CD4-positive, alpha-beta T cell treated with Interleukin-15 for 4 hours (primary cell): ENCODE results near the gene NOC3L.
A peak's percentile ranks its signal among the peaks of the same experiment; 100 is the strongest.
"Not testable (repeated sequence)": the region's sequence is repeated elsewhere in the genome, so short reads cannot be mapped to it uniquely, and the experiment has no call there.

Experiments used
- DNase-seq: peaks from one replicate; pipeline ENCODE4 v3.0.0-alpha.2; 2020; ENCODE audit warnings: low spot score

The NOC3L gene

DNA sequence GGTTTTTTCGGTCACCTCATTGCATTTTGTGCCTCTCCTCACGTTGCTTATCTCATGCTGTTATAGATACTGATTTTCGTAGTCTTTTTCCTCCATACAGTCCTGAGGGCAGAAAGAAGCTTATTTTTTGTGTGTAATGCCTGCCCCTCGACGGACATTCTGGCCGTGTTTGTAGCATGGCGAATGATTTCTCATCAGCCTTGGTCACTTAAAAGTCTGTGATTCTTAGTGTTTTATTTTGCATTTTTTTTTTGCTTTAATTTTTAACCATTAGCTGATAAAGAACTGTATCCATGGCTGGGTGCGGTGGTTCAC, 469 bp upstream of the NOC3L start:
- DNase-seq = no peak

DNA sequence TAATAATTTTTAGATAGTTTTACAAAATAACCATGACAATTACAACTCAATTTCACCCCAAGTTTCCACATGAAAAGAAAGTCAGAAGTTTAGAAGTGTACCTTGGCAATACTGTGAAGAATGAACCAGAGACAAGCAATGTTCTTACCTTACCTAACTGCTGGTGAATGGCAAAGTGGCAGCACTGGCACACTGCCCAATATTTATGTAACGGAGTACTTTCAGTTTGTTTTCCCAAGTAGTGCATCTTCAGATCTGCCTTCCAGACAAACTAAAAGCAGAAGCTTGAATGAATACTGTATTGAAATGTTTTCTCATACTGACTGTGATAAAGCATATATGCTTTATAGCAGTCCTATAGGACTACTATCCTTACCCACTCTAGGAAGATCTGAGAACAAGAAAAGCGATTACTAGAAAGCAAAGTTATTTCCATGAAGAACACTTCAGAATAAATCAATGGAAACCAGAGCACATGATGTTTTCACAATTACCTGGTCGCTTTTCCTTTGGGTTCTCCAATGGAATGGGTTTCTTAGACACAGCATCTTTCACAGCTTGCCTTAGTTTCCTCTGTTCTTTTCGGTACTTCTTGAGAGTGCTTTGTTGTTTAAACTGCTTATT, 1.5 kb downstream of the NOC3L start:
- peak; percentile 22 for DNase-seq

DNA sequence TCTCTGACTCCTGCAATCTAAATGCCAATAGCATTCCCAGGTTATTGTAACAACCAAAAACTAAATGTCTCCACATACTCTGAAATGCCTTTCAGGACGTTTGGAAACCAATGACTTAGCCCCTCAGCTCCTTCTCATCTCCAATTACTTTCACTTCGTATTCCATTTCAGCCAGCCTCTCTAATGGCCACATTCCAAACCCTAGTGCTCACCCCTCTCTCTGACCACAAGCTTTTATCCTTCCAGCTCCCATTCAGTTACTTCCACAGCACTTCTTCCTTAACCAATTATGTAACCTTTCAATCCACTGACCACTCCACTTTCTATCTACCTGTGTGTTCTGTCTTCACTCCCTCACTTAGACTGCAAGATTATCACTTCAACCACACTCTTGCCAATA, 4.3 kb downstream of the NOC3L start:
- DNase-seq = no peak

DNA sequence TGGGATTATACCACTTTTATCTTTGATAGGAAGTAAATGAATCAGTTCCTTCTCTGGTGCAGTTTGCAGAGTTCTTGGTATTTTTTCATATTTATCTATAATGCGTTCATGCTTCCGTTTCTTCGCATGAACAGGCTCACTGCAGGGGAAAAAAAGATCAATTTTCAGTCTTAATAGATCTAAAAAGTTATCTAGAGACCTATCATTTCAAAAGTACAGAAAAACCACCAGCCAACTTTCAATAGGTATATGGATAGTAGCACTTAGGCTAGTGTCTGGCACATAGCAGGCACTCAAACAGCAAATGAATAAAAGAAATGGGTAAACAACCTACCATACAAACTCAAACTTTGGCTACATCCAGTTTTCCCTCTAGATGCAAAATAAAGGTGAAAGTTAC, 5.5 kb downstream of the NOC3L start:
- DNase-seq = no peak

DNA sequence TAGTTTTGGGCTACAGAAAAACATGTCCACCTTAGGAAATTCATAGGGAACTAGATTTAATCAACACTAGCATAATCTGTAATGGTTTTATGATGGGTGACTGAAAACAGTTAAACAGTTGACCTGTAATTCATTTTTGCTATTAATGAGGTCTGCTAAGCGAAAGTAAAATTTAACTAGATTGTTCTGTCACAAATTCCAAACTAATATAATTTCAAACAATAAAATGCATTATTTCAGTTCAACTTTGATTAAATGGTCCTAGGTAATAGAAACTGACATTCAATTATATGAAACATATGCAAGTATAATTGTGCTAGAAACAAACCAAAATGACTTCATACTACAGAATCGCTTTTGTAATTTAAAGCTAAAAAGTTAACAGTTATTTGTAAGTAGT, 6.9 kb downstream of the NOC3L start:
- no peak for DNase-seq

DNA sequence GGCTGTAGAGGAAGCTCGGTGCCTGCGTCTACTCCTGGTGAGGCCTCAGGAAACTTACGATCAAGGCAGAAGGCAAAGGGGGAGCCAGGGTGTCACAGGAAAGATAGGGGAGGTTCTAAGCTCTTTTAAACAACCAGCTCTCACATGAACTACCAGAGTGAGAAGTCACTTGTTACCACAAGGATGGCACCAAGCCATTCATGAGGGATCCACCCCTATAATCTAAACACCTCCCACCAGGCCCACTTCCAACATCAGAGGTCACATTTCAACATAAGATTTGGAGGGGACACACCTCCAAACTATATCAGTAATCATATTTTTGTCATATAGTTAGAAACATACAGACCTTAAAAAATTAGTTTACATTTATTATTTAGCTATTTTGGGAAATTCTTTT, 9.4 kb downstream of the NOC3L start:
- DNase-seq = no peak

DNA sequence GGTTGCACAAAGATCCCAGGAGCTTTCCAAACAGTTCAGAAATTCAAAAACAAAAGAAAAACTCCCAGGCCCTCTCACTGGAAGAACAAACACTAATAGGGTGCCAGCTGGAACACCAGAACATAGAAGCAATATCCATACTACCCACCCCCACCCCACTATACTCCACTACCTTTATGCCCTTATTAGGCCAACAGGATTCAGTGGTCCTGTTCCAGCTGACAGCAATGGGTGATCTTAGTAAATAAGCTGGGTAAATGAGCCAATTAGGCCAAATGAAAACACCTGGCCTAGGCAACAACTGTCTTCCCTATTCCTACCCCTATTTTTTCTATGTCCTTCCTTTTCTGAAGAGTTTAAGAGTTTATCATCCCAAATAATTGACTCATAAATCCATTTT, 11.7 kb downstream of the NOC3L start:
- no peak for DNase-seq

DNA sequence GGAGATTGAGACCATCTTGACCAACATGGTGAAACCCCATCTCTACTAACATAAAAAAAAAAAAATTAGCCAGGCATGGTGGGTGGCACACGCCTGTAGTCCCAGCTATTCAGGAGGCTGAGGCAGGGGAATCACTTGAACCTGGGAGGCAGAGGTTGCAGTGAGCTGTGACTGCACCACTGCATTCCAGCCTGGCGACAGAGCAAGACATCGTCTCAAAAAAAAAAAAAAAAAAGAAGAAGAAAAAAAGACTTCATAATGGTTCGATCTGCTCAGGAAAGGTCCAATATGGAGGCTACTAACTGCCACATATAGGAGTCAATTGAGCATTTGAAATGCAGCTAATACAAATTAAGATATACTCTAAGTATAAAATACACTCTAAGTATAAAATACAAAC, 12.2 kb downstream of the NOC3L start:
- DNase-seq = not testable (repeated sequence)

DNA sequence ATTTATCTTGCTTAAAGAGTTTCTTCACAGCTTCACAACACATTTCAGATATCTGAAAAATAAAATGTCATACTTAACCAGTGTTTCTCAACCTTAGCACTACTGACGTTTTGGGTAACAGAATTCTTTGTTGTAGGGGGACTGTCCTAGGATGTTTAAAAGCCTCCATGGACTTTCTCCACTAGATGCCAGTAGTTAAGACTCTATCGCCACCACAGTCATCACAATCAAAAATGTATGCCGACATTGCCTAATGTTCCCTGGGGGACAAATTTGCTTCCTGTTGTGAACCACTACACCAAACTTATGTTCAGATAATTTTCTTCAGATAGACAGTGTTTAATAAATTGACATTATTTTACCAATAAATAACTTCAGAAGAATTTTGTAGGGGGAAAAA, 13.4 kb downstream of the NOC3L start:
- no peak for DNase-seq

DNA sequence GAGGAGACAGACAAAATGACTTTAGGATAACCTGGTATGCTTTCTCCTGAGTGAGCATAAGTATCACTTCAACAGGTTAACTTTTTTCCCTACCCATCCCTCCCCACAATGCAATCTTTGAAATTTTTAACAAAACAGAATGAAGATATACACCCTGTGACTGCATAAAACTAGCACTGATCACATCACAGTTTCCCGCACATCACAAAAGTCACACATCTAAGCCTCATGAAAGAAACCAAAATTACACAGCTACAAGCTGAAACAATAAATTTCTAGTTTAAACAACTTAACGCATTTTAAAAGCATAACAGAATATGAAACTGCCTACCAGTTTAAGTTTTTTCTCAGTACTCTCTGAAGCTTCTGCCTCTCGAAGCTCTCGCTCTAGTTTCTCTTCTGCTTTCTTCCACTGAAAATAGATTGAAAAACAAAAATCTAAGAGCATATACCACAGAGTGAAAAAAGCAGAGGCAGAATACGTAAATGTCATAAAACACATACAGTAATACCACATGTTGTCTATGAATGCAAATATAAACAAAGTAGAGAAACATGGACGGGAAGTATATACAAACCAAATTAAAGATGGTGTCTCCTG, 18.1 kb downstream of the NOC3L start:
- DNase-seq = no peak

DNA sequence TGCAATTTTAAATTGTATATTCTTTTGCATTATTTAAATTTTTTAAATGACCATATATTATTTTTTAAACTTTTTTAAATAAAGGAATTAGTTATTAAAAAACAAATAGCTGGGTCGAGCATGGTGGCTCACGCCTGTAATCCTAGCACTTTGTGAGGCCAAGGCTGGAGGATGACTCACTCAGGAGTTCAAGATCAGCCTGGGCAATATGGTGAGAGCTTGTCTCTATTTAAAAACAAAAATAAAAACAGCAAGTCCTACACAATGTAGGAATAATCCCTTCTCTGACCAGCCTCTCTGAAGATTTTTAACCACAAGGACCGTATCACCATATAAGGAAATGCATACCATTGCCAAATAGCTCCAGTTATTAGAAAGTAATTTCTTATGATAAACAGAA, 19.6 kb downstream of the NOC3L start:
- no peak for DNase-seq

DNA sequence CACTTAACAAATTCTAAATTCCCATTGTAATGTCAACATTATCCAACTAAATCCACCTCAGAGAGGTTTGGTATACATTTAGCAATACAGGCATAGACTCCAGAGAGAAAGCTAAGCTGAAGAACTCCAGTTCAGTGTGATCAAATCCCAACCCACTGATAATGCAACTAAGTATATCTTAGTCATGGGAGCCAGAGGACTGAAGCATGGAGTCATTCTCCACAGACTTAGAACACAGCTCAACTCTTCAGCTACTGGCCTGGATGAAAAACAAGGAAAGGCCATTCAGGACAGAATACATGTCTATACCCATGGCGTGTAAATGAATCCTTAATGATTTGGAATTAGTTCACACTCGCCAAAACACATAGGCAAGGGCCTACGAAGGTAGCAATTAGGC, 27.9 kb downstream of the NOC3L start:
- no peak for DNase-seq

DNA sequence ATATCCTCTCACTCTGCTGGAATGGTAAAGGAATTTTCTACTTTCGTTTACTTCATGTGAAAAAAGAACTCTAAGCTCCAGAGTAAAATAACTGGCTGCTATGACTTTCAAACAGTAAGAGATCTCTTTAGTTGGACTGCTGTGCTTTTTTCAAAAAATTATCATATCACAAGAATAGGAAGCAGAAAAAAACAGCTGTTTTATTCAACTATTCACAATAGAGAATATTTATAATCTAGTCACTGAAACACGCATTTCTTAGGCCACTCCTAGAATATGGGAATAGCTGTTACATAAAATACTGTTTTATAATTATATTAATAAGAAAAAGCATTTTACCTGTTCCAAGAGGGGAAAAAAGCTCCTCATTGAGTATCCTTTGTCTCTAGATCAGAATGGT, 29.7 kb downstream of the NOC3L start:
- DNase-seq = no peak

DNA sequence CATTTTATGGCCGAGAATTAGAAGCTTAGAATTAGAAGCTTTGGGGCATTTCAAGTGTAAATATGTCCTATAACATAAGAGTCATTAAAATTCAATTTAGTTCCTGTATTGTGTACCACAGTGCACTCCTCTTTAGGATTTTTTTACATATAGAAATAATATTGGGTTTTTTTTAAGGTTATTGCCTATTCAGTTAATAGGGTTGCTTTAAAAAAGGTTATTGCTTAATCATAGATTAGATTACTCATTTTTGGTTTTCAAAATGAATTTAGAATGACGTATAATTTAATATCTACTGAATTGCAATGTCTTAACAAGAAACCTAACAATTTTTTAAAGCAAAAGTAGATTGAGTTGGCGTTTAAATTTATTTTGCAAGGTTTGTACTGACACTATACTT, 34.1 kb downstream of the NOC3L start:
- no peak for DNase-seq

DNA sequence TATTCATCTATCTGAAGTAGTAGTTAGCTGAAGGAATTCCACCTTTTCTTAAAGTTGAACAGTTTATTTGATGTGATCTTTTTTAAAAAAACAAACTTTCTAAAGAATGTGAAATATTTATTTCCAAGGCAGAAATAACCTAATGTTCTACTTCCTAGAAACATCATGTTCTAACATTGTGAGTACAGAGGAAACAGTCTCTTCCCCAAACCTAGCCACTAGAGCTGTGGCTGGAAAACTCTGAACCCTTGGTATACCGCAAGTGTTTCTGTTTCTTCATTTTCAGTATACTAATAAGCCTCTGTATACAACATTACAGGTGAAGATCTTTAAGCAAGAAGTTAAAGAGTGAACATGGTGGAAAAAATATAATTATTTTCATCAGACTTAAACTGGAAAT, 35.1 kb downstream of the NOC3L start:
- no peak for DNase-seq

DNA sequence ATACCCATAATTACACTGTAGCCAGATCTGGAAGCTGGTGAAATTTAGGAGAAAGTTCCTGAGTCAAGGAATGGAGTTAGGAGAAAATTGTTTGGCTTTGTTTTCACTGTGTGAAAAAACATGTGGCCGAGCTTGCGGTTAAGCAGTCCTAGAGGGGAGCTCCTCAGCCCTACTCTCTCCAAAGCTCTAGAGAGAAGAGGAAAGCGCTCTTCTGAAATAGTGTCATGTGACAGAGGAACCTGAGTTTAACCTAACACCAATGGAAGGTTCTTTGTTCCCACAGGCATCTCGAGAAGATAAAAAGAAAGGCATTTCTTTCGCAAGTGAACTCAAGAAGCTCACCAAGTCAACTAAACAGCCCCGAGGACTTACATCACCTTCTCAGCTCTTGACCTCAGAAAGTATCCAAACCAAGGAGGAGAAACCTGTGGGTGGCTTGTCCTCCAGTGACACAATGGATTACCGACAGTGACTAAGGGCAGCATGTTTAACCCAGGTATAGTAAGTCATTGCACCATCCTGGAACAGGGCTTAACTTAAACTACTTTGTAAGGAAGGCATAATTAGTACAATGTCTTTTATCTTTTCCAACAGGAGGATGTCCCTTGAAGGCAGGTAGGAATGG, 38.0 kb downstream of the NOC3L start:
- no peak for DNase-seq

DNA sequence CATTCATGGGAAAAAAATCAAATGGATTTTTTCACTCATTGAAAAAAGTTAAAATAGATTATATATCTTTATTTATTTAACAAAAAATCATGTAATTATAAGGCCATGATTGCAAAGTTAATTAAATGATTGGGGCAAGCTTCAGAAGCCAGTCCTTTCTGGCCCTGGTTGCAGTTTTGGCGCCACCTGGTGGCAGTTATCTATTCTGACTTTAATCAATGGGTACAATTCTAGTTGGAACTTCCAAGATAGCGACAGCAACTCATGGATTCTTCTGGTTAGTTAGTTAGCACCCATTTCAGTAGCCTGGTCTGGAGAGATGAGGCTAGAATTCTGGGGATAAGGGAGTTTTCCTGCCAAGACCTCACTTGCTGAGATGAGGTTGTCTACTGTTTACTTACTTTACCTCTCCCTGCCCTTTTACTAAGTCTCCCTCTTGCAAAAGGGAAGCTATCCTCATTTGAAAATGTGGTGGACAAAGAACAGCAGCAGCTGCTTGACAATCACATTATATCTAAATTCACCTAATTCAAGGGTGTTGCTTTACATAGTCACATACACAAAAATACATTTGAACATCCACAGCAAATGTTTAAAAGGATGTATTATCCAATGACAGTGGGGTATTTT, 42.3 kb downstream of the NOC3L start:
- peak; percentile 62 for DNase-seq

DNA sequence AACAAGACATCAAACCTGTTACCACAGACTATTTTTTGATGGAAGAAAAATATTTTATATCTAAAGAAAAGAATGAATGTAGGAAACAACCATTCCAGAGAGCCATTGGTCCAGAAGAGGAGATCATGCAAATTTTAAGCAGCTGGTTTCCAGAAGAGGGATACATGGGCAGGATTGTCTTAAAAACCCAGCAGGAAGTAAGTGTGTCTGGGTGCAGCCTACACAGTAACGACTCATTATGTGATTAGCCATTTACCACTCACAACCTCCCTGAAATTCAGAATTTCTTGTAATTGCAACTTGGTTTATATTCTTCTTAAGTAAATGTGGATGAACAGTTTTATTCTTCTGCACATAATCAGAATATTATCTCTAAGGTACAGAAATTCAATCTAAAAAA, 46.2 kb downstream of the NOC3L start:
- no peak for DNase-seq

DNA sequence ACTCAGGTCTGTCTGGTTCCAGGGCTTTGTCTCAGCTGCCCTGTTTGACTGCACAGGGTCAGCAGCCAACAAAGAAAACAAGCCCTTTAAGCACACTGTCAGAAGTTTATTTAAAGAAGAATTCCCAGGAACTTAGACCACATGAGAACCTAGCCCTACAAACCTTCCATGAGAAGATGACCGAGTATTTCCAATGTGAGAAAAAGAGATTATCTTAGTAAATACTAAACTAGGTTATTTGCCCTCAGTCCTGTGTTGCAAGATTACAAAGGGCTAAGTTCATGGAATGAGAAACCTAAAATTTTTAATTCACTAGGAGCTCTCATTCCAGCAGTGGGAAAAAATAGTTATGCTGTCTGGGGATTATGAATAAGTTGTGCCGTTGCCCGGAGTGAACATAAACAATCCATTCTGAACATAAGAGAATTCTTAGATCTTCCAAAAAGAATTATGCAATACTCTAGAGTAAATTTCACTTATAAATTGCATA, 46.7 kb downstream of the NOC3L start:
- no peak for DNase-seq

DNA sequence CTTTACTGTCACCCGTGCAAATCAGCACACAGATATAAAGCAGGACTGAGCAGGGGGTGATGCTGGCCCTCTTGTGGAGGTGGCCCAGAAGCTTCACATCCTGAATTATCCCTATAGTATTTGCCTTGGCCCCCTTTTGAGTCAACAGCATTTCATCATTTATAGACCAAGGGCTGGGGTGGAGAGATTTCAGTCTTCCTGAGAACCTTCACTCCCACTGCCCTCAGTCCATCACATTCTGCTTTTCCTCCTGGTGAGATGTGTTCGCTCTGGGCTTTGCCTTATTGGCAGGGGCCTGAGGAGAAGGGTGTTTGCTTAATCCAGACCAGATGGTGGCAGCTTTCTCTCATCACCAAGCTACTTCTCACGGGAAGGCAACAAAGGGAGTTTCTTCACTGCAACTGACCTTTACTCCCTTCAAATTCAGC, 47.7 kb downstream of the NOC3L start:
- DNase-seq = no peak

DNA sequence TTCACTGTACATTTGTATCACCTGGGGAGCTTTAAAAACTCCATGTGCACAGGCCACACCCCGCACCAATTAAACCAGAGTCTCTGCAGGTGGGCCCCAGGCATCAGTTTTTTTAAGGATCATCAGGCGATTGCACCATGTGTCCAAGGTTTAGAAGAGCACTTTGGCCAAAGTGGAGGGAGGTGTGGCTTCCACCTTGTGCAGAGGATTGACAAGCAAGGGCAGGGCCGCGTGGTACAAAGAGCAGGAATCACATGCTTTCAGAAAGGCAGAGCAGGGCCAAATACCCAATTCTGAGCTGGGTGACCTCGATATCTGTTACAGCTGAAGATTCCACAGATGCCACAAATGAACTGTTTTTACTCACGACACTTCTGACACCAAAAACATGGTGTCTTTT, 52.4 kb downstream of the NOC3L start:
- DNase-seq = no peak

DNA sequence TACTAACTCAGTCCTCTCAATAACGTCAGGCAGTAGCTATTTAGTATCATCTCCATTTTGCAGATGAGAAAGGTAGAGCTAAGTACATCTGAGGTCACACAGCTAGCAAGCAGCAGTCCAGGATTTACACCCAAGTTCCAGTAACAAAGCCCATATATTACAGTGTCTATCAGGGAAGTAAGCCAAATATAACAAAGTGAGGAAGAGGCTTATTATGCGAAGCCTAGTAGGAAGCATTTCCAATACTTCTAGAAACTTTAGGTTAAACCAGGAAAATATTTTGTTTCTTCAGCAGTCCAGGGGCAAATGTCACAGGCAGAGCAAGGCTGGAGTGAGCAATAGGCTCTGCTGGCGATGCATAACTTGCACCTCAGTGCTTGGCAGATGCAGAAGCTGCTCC, 53.9 kb downstream of the NOC3L start:
- no peak for DNase-seq

DNA sequence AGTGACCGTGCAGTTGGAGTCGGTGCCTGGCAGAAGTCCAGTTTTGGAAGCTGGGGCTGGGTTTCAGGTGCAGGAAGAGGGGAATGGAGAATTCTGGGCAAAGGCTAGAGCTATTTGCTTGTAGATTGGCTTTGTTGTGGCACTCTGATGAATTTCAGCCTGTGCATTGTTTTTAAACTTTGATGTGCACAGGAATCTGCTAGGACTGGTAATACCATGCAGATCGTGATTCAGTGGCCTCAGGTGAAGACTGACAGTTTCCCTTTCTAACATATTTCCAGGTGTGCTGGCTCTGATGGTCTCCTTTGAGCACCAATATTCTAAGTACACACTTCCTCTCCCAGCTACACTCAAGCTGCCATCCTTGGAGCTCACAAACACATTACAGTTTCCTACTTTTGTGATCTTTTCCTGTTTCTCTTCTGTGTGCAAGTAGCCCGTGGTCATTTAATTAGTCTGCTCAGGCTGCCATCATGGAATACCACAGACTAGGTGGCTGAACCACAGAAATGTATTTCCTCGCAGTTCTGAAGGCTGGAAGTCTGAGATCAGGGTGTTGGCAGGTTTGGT, 55.6 kb downstream of the NOC3L start:
- DNase-seq = no peak
